KMS-11 (cell line): ENCODE results near the gene WFS1.

Experiments used
- H2AFZ ChIP-seq: fragments of 200-600 bp; sonication (generic); 2 replicates; pipeline ENCODE4 v1.6.1; 2016; ENCODE audit warnings: antibody characterized with exemption, mixed run types, low read depth
- H3K27ac ChIP-seq: fragments of 200-600 bp; sonication (generic); 2 replicates; pipeline ENCODE4 v1.6.1; 2016; ENCODE audit warnings: mild to moderate bottlenecking, mixed run types
- H3K27me3 ChIP-seq: fragments of 200-600 bp; sonication (generic); 2 replicates; pipeline ENCODE4 v1.6.1; 2017; ENCODE audit warnings: mild to moderate bottlenecking, low read depth, mixed run types, moderate library complexity; ENCODE audit not compliant: insufficient read depth
- H3K36me3 ChIP-seq: fragments of 200-600 bp; sonication (generic); 2 replicates; pipeline ENCODE4 v1.6.1; 2017; ENCODE audit warnings: mild to moderate bottlenecking, mixed run types; ENCODE audit not compliant: insufficient read depth
- H3K4me1 ChIP-seq: fragments of 200-600 bp; sonication (generic); 2 replicates; pipeline ENCODE4 v1.6.1; 2016; ENCODE audit warnings: mild to moderate bottlenecking, low read depth, mixed run types; ENCODE audit not compliant: poor library complexity, severe bottlenecking
- H3K4me2 ChIP-seq: fragments of 200-600 bp; sonication (generic); 2 replicates; pipeline ENCODE4 v1.7.0; 2016; ENCODE audit warnings: mild to moderate bottlenecking, mixed run types
- H3K4me3 ChIP-seq: fragments of 200-600 bp; sonication (generic); IDR thresholded peaks from 2 replicates; pipeline ENCODE4 v1.6.1; 2017; ENCODE audit warnings: low read depth, low read length, mixed read lengths; ENCODE audit not compliant: insufficient read depth
- H3K79me2 ChIP-seq: fragments of 200-600 bp; sonication (generic); 2 replicates; pipeline ENCODE4 v1.6.1; 2016; ENCODE audit warnings: low read depth, mixed run types; ENCODE audit not compliant: insufficient read depth
- H3K9ac ChIP-seq: fragments of 200-600 bp; sonication (generic); 2 replicates; pipeline ENCODE4 v1.6.1; 2016; ENCODE audit warnings: mild to moderate bottlenecking, mixed run types
- H4K20me1 ChIP-seq: fragments of 200-600 bp; sonication (generic); 2 replicates; pipeline ENCODE4 v1.6.1; 2016; ENCODE audit warnings: mild to moderate bottlenecking, mixed run types; ENCODE audit not compliant: insufficient read depth
- CTCF ChIP-seq: fragments of 200-600 bp; sonication (generic); conservative IDR thresholded peaks from 2 replicates; pipeline ENCODE4 v1.6.1; 2017; ENCODE audit warnings: low read depth, mild to moderate bottlenecking, antibody characterized with exemption, low read length, moderate library complexity, mixed read lengths

WFS1 gene

GRCh38 chr4:6322067-6322760 is 52.6 kb downstream of the WFS1 start:
- Histone ChIP-seq H4K20me1 (no peaks in the 10 kb centered on the region), H3K9ac (no peak overlapping the region), H3K36me3 (no peaks in the 10 kb centered on the region), H2AFZ (no peak overlapping the region), H3K4me2 (no peak overlapping the region), H3K79me2 (no peaks in the 10 kb centered on the region), H3K27me3 (peaks cover 21% of the 10 kb centered on the region; the same call in 1 of the 2 replicates), H3K4me3 (no peak overlapping the region), H3K4me1 (no peaks in the 10 kb centered on the region), H3K27ac (no peak overlapping the region)
- no peak for TF ChIP-seq CTCF

- Histone ChIP-seq H3K4me1 (no peaks in the 10 kb centered on the region), H4K20me1 (no peaks in the 10 kb centered on the region)
Measured at GRCh38 chr4:6322761-6323566, 53.3 kb downstream of the WFS1 start.

GRCh38 chr4:6324461-6324998 is 54.9 kb downstream of the WFS1 start:
- no peaks in the 10 kb centered on the region for H3K36me3 ChIP-seq
- no peak overlapping the region for H3K9ac ChIP-seq
- H2AFZ ChIP-seq, result no peak overlapping the region
- H3K4me1 ChIP-seq, result no peaks in the 10 kb centered on the region
- no peaks in the 10 kb centered on the region for H4K20me1 ChIP-seq
- H3K4me3 ChIP-seq, result no peak overlapping the region
- no peak for TF ChIP-seq CTCF
- H3K27ac ChIP-seq, result no peak overlapping the region
- H3K4me2 ChIP-seq, result no peak overlapping the region
- H3K27me3 ChIP-seq, result peaks cover 20% of the 10 kb centered on the region; the same call in 1 of the 2 replicates
- no peaks in the 10 kb centered on the region for H3K79me2 ChIP-seq

More at GRCh38 chr4:6322761-6323566, 53.3 kb downstream of the WFS1 start:
- peaks cover 14% of the 10 kb centered on the region; the same call in 1 of the 2 replicates for H3K27me3 ChIP-seq
- no peak overlapping the region for H3K4me2 ChIP-seq
- H3K79me2 ChIP-seq, result no peaks in the 10 kb centered on the region
- H3K36me3 ChIP-seq, result no peaks in the 10 kb centered on the region
- H2AFZ ChIP-seq, result no peak overlapping the region
- TF ChIP-seq CTCF, result no peak
- H3K4me3 ChIP-seq, result no peak overlapping the region
- H3K27ac ChIP-seq, result no peak overlapping the region
- no peak overlapping the region for H3K9ac ChIP-seq

- TF ChIP-seq CTCF, result no peak
- peaks cover 23% of the 10 kb centered on the region; the same call in 1 of the 2 replicates for H3K27me3 ChIP-seq
- H3K4me2 ChIP-seq, result no peak overlapping the region
- no peak overlapping the region for H3K9ac ChIP-seq
- H3K4me3 ChIP-seq, result no peak overlapping the region
- no peak overlapping the region for H2AFZ ChIP-seq
- H4K20me1 ChIP-seq, result no peaks in the 10 kb centered on the region
- no peaks in the 10 kb centered on the region for H3K4me1 ChIP-seq
- H3K36me3 ChIP-seq, result no peaks in the 10 kb centered on the region
- no peak overlapping the region for H3K27ac ChIP-seq
- H3K79me2 ChIP-seq, result no peaks in the 10 kb centered on the region
Measured at GRCh38 chr4:6324999-6325787, 55.5 kb downstream of the WFS1 start.
